ENCODE results near the gene PCDHGB1.
"Not testable (repeated sequence)": the region's sequence is repeated elsewhere in the genome, so short reads cannot be mapped to it uniquely, and the experiment has no call there.

The PCDHGB1 gene

DNA sequence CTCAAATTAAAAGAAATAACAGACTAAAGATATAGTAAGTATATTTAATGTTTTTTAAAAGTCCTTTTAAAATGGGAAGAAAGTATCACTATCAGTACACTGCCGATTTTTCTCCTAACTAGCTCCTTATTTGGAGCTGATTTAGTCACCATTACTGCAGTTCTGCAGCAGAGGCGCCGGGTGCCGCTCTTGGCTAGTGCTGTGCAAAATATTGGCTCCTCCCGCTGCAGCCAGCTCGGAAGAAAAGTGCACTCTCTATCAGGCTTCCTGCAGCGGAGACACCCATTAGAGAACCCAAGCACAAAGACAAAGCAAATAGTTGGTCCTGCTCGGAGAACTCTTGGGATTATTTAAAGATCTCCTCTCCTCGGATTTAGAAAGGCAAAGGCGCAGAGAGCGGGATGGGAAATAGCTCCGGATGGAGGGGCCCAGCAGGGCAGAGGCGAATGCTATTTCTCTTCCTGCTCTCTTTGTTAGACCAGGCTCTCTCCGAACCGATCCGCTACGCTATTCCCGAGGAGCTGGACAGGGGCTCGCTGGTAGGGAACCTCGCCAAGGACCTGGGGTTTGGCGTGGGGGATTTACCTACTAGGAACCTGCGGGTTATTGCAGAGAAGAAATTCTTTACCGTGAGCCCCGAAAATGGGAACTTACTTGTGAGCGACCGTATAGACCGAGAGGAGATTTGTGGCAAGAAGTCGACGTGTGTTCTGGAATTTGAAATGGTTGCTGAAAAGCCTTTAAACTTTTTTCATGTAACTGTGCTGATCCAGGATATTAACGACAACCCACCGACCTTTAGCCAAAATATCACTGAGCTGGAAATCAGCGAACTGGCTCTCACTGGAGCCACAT lies 20.3 kb downstream of the PCDHGB1 start, which contains the start of gene PCDHGB3:
Gene PCDHGB3, plus strand, starts transcription at position 249 of the 855 bp plus-strand sequence. Its CDS starts 153 bp downstream, at position 402.
- Histone ChIP-seq H3K9me3 (ENCODE audit: control extremely low read depth in 1 of 5, control insufficient read depth in 4 of 5, insufficient read depth in 2 of 5, low read depth in 1 of 5, low read length in 4 of 5) (peaks cover 14 to 75% (median 59%) of the 10 kb centered on the region in 5 experiments), H3K4me3 (ENCODE audit: control insufficient read depth in 1 of 7, extremely low read depth in 1 of 7, insufficient read depth in 4 of 7, low read depth in 2 of 7, low read length in 6 of 7) (peak within 1 kb of the TSS; percentile 40 to 78 (median 59)), H3K27ac (ENCODE audit: insufficient read depth in 1 of 2, low read depth in 1 of 2, low read length in 2 of 2, poor library complexity in 1 of 2, severe bottlenecking in 2 of 2) (no peak within 1 kb of the TSS), H3K27me3 (replicated peaks in 2 of 5; ENCODE audit: control insufficient read depth in 4 of 5, insufficient read depth in 5 of 5, low read length in 4 of 5) (peaks cover 13 to 82% (median 23%) of the 10 kb centered on the region in 5 experiments), H3K36me3 (ENCODE audit: control insufficient read depth in 4 of 4, insufficient read depth in 4 of 4, low read length in 3 of 4) (peaks cover 0 to 12% (median 0%) of the 10 kb centered on the region in 4 experiments), H3K4me1 (ENCODE audit: control extremely low read depth in 1 of 4, control insufficient read depth in 4 of 4, insufficient read depth in 4 of 4, low read length in 3 of 4) (peaks cover 0 to 6% (median under 1%) of the 10 kb centered on the region in 4 experiments)
- WGBS (ENCODE audit: insufficient coverage) = 16% methylated on average over 32 of the region's 32 CpGs
- DNase-seq = peak; percentile 65 to 85 (median 80)
- POLR2A ChIA-PET = no interaction called here
- CTCF ChIA-PET = interaction anchor here (0.9 to 3.1 kb wide), 21 partner anchors 10 to 197 kb away, joined by 3 to 17 read pairs (median 4); partner anchors contain the start of genes PCDHGA10, PCDHGA11, PCDHGA12 and PCDHGA4

DNA sequence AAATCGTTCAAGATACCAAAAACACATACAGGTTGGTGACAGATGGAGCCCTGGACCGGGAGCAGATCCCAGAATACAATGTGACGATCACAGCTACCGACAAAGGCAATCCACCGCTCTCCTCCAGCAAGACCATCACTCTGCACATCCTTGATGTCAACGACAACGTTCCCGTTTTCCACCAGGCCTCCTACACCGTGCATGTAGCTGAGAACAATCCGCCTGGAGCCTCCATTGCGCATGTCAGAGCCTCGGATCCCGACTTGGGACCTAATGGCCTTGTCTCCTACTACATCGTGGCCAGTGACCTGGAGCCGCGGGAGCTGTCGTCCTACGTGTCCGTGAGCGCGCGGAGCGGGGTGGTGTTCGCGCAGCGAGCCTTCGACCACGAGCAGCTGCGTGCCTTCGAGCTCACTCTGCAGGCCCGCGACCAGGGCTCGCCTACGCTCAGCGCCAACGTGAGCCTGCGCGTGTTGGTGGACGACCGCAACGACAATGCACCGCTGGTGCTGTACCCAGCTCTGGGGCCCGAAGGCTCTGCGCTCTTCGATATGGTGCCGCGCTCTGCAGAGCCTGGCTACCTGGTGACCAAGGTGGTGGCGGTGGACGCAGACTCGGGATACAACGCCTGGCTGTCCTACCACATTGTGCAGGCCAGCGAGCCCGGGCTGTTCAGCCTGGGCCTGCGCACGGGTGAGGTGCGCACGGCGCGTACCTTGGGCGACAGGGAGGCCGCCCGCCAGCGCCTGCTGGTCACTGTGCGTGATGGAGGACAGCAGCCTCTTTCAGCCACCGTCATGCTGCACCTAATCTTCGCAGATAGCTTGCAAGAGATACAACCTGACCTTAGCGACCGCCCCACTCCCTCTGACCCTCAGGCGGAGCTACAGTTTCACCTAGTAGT lies 21.9 kb downstream of the PCDHGB1 start:
- peaks cover 9 to 81% (median 22%) of the 10 kb centered on the region in 5 experiments for H3K27me3 ChIP-seq (replicated peaks in 2 of 5; ENCODE audit: control insufficient read depth in 4 of 5, insufficient read depth in 5 of 5, low read length in 4 of 5)
- H3K27ac ChIP-seq (ENCODE audit: insufficient read depth in 1 of 2, low read depth in 1 of 2, low read length in 2 of 2, poor library complexity in 1 of 2, severe bottlenecking in 2 of 2) = no peak overlapping the region
- 30% methylated on average over 69 of the region's 69 CpGs for WGBS (ENCODE audit: insufficient coverage)
- DNase-seq = no peak
- POLR2A ChIA-PET = no interaction called here
- no peak overlapping the region for H3K4me3 ChIP-seq (ENCODE audit: control insufficient read depth in 1 of 7, extremely low read depth in 1 of 7, insufficient read depth in 4 of 7, low read depth in 2 of 7, low read length in 6 of 7)
- H3K36me3 ChIP-seq (ENCODE audit: control insufficient read depth in 4 of 4, insufficient read depth in 4 of 4, low read length in 3 of 4) = peaks cover 0 to 5% (median 0%) of the 10 kb centered on the region in 4 experiments
- peaks cover 0 to 6% (median under 1%) of the 10 kb centered on the region in 4 experiments for H3K4me1 ChIP-seq (ENCODE audit: control extremely low read depth in 1 of 4, control insufficient read depth in 4 of 4, insufficient read depth in 4 of 4, low read length in 3 of 4)
- H3K9me3 ChIP-seq (ENCODE audit: control extremely low read depth in 1 of 5, control insufficient read depth in 4 of 5, insufficient read depth in 2 of 5, low read depth in 1 of 5, low read length in 4 of 5) = peaks cover 11 to 70% (median 57%) of the 10 kb centered on the region in 5 experiments
- CTCF ChIA-PET = interaction anchor here (0.8 to 3.1 kb wide), 6 partner anchors 9 to 186 kb away, joined by 3 to 17 read pairs (median 10); partner anchors contain the start of genes PCDHGB2, PCDHGB5 and PCDHGB6

- H3K27ac ChIP-seq (ENCODE audit: insufficient read depth in 1 of 2, low read depth in 1 of 2, low read length in 2 of 2, poor library complexity in 1 of 2, severe bottlenecking in 2 of 2) = no peak within 1 kb of the TSS
- H3K4me1 ChIP-seq (ENCODE audit: control extremely low read depth in 1 of 4, control insufficient read depth in 4 of 4, insufficient read depth in 4 of 4, low read length in 3 of 4) = peaks cover 0 to 6% (median under 1%) of the 10 kb centered on the region in 4 experiments
- H3K27me3 ChIP-seq (replicated peaks in 2 of 5; ENCODE audit: control insufficient read depth in 4 of 5, insufficient read depth in 5 of 5, low read length in 4 of 5) = peaks cover 9 to 84% (median 24%) of the 10 kb centered on the region in 5 experiments
- H3K9me3 ChIP-seq (ENCODE audit: control extremely low read depth in 1 of 5, control insufficient read depth in 4 of 5, insufficient read depth in 2 of 5, low read depth in 1 of 5, low read length in 4 of 5) = peaks cover 11 to 79% (median 62%) of the 10 kb centered on the region in 5 experiments
- ChIA-PET POLR2A (no interaction called here), CTCF (interaction anchor here (0.7 to 1.0 kb wide), 3 partner anchors 10 to 17 kb away, joined by 3 to 5 read pairs (median 3); partner anchors contain the start of genes PCDHGA5 and PCDHGB2)
- DNase-seq = peak in 2 of 3 donors; percentile 30 to 44
- 19% methylated on average over 25 of the region's 27 CpGs for WGBS (ENCODE audit: insufficient coverage)
- H3K4me3 ChIP-seq (ENCODE audit: control insufficient read depth in 1 of 7, extremely low read depth in 1 of 7, insufficient read depth in 4 of 7, low read depth in 2 of 7, low read length in 6 of 7) = peak within 1 kb of the TSS in 3 of 7 experiments; percentile 12 to 35 (median 12)
- peaks cover 0 to 5% (median 0%) of the 10 kb centered on the region in 4 experiments for H3K36me3 ChIP-seq (ENCODE audit: control insufficient read depth in 4 of 4, insufficient read depth in 4 of 4, low read length in 3 of 4)
Measured at GRCh38 chr5:141373673-141374317, 23.9 kb downstream of the PCDHGB1 start, which contains the start of gene PCDHGA6. Gene PCDHGA6, plus strand, starts transcription at chr5:141373891. Its CDS starts 193 bp downstream, at chr5:141374084.

DNA sequence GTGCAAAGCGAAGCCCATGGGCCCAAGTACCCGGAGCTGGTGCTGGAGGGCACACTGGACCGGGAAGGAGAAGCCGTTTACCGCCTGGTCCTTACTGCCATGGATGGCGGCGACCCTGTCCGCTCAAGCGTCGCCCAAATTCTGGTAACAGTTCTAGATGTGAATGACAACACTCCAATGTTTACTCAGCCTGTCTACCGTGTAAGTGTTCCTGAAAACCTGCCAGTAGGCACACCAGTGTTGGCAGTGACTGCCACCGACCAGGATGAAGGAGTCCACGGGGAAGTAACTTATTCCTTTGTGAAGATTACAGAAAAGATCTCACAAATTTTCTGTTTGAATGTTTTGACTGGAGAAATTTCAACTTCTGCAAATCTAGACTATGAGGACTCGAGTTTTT lies 24.7 kb downstream of the PCDHGB1 start:
- 55% methylated on average over 12 of the region's 14 CpGs for WGBS (ENCODE audit: insufficient coverage)
- Histone ChIP-seq H3K36me3 (ENCODE audit: control insufficient read depth in 4 of 4, insufficient read depth in 4 of 4, low read length in 3 of 4) (peaks cover 0 to 5% (median 0%) of the 10 kb centered on the region in 4 experiments), H3K9me3 (ENCODE audit: control extremely low read depth in 1 of 5, control insufficient read depth in 4 of 5, insufficient read depth in 2 of 5, low read depth in 1 of 5, low read length in 4 of 5) (peaks cover 13 to 80% (median 64%) of the 10 kb centered on the region in 5 experiments), H3K27ac (ENCODE audit: insufficient read depth in 1 of 2, low read depth in 1 of 2, low read length in 2 of 2, poor library complexity in 1 of 2, severe bottlenecking in 2 of 2) (no peak overlapping the region), H3K27me3 (replicated peaks in 2 of 5; ENCODE audit: control insufficient read depth in 4 of 5, insufficient read depth in 5 of 5, low read length in 4 of 5) (peaks cover 9 to 78% (median 22%) of the 10 kb centered on the region in 5 experiments), H3K4me3 (ENCODE audit: control insufficient read depth in 1 of 7, extremely low read depth in 1 of 7, insufficient read depth in 4 of 7, low read depth in 2 of 7, low read length in 6 of 7) (no peak overlapping the region), H3K4me1 (ENCODE audit: control extremely low read depth in 1 of 4, control insufficient read depth in 4 of 4, insufficient read depth in 4 of 4, low read length in 3 of 4) (peaks cover 0 to 6% (median under 1%) of the 10 kb centered on the region in 4 experiments)
- DNase-seq = no peak
- CTCF ChIA-PET = interaction anchor here (0.7 to 1.0 kb wide), 2 partner anchors 11 to 14 kb away, joined by 3 to 5 read pairs; partner anchors contain the start of genes PCDHGA5 and PCDHGB2
- POLR2A ChIA-PET = no interaction called here

DNA sequence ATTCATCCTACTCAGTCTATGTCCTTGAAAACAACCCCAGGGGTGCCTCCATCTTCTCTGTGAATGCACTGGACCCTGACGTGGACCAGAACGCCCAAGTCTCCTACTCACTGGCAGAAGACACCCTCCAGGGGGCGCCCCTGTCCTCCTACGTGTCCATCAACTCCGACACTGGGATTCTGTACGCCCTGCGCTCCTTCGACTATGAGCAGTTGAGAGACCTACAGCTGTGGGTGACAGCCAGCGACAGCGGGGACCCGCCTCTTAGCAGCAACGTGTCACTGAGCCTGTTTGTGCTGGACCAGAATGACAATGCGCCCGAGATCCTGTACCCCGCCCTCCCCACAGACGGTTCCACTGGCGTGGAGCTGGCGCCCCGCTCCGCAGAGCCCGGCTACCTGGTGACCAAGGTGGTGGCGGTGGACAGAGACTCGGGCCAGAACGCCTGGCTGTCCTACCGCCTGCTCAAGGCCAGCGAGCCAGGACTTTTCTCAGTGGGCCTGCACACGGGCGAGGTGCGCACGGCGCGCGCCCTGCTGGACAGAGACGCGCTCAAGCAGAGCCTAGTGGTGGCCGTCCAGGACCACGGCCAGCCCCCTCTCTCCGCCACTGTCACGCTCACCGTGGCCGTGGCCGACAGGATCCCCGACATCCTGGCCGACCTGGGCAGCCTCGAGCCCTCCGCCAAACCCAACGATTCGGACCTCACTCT lies 25.7 kb downstream of the PCDHGB1 start:
- CTCF ChIA-PET = interaction anchor here (0.6 kb wide), 1 partner anchor 764 kb away, joined by 3 read pairs; no protein-coding TSS in a partner anchor
- DNase-seq; H3K36me3 ChIP-seq (ENCODE audit: control insufficient read depth in 4 of 4, insufficient read depth in 4 of 4, low read length in 3 of 4); H3K4me1 ChIP-seq (ENCODE audit: control extremely low read depth in 1 of 4, control insufficient read depth in 4 of 4, insufficient read depth in 4 of 4, low read length in 3 of 4); H3K27ac ChIP-seq (ENCODE audit: insufficient read depth in 1 of 2, low read depth in 1 of 2, low read length in 2 of 2, poor library complexity in 1 of 2, severe bottlenecking in 2 of 2); POLR2A ChIA-PET; H3K4me3 ChIP-seq (ENCODE audit: control insufficient read depth in 1 of 7, extremely low read depth in 1 of 7, insufficient read depth in 4 of 7, low read depth in 2 of 7, low read length in 6 of 7): not testable (repeated sequence)
- peaks cover 9 to 71% (median 19%) of the 10 kb centered on the region in 5 experiments for H3K27me3 ChIP-seq (replicated peaks in 2 of 5; ENCODE audit: control insufficient read depth in 4 of 5, insufficient read depth in 5 of 5, low read length in 4 of 5)
- 38% methylated on average over 17 of the region's 48 CpGs for WGBS (ENCODE audit: insufficient coverage)
- peaks cover 13 to 77% (median 62%) of the 10 kb centered on the region in 5 experiments for H3K9me3 ChIP-seq (ENCODE audit: control extremely low read depth in 1 of 5, control insufficient read depth in 4 of 5, insufficient read depth in 2 of 5, low read depth in 1 of 5, low read length in 4 of 5)

Data from common myeloid progenitor, CD34-positive (primary cell).